AG04449 (cell line): ENCODE data around the gene CARS1.

Source experiments
- CTCF ChIA-PET: fragments of 350-600 bp; formaldehyde crosslinking; extraction: SDS; loops from one replicate; lab custom pipeline; 2021; ENCODE audit warnings: antibody characterized with exemption; lab: Yijun Ruan, JAX
- POLR2A ChIA-PET: fragments of 400-600, 350-600 bp; formaldehyde crosslinking; extraction: SDS; loops from one replicate; lab custom pipeline; 2020; ENCODE audit warnings: antibody characterized with exemption, inconsistent platforms; lab: Yijun Ruan, JAX
- DNase-seq: peaks from one replicate; pipeline ENCODE4 v3.0.0-alpha.2; 2010; ENCODE audit warnings: low read depth, low spot score
- H3K4me3 ChIP-seq: 2 replicates; pipeline ENCODE4 v1.5.1; 2011; ENCODE audit warnings: low read depth, mild to moderate bottlenecking, control low read depth, low read length
- TF ChIP-seq, protein P1 (sequence below): IDR thresholded peaks from one replicate; pipeline ENCODE4 v1.5.1; 2011; ENCODE audit warnings: mild to moderate bottlenecking, moderate library complexity, low read length, control low read depth, inconsistent platforms; ENCODE audit not compliant: insufficient read depth; ENCODE audit errors: missing control alignments

The CARS1 gene

GRCh38 chr11:3042496-3043314 lies 14.5 kb downstream of the CARS1 start:
- ChIA-PET POLR2A (no interaction called here), CTCF (interaction anchor here (0.7 to 10.8 kb wide), 5 partner anchors 10 to 46 kb away, joined by 3 to 122 read pairs (median 5); no protein-coding TSS in a partner anchor)

DNA sequence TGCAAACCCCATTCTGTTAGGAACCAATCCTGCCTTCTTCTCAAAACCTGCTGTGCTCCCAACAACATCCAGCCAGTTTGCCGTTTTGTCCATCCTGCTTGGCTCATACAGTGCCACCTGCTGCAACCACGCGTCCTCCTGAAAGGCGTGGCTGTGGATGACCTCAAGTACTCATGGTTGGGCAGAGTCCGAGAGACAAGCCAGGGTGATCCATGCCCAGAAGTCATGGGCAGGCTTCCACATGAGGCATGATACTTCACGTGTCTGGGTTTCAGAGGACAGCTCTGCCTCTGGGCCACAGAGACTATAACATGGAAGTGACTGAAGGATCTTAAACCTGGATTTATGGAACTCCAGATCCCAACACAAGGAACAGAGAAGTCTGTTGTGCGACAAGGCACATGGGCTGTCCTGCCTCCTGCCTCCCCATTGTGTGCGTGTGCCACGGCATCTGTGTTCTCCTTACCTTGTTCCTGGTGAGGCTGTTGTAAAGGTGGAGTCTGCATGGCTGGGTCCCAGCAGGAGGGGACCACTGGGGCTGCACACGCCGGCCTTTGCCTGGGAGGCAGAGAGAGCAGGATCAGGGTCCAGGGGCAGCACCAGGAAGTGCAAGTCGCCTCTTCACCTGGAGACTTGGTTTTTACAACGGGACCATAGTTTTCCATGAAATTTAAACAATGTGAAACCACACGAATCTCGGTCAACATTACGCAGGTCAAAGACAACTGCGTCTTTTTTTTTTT lies 15.4 kb downstream of the CARS1 start:
- no peak for DNase-seq
- ChIA-PET POLR2A (no interaction called here), CTCF (interaction anchor here (7.3 to 10.8 kb wide), 3 partner anchors 17 to 50 kb away, joined by 109 to 157 read pairs (median 122); no protein-coding TSS in a partner anchor)
- no peak overlapping the region for H3K4me3 ChIP-seq
- TF ChIP-seq, protein P1, sequence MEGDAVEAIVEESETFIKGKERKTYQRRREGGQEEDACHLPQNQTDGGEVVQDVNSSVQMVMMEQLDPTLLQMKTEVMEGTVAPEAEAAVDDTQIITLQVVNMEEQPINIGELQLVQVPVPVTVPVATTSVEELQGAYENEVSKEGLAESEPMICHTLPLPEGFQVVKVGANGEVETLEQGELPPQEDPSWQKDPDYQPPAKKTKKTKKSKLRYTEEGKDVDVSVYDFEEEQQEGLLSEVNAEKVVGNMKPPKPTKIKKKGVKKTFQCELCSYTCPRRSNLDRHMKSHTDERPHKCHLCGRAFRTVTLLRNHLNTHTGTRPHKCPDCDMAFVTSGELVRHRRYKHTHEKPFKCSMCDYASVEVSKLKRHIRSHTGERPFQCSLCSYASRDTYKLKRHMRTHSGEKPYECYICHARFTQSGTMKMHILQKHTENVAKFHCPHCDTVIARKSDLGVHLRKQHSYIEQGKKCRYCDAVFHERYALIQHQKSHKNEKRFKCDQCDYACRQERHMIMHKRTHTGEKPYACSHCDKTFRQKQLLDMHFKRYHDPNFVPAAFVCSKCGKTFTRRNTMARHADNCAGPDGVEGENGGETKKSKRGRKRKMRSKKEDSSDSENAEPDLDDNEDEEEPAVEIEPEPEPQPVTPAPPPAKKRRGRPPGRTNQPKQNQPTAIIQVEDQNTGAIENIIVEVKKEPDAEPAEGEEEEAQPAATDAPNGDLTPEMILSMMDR: no peak

More at GRCh38 chr11:3042496-3043314, 14.5 kb downstream of the CARS1 start:
- DNase-seq: no peak
- TF ChIP-seq, protein P1: no peak
- no peak overlapping the region for H3K4me3 ChIP-seq

- POLR2A ChIA-PET: no interaction called here
- H3K4me3 ChIP-seq: no peak overlapping the region
- DNase-seq: no peak
- TF ChIP-seq, protein P1: no peak
- CTCF ChIA-PET: interaction anchor here (1.5 to 8.0 kb wide), 3 partner anchors 8 to 51 kb away, joined by 5 to 157 read pairs (median 122); no protein-coding TSS in a partner anchor
Measured at GRCh38 chr11:3040881-3041280, 16.3 kb downstream of the CARS1 start.

GRCh38 chr11:3037945-3038271 lies 19.3 kb downstream of the CARS1 start:
- H3K4me3 ChIP-seq: no peak overlapping the region
- ChIA-PET POLR2A (interaction anchor here (1.0 kb wide), 1 partner anchor 9 kb away, joined by 4 read pairs; no protein-coding TSS in a partner anchor), CTCF (interaction anchor here (0.7 to 8.0 kb wide), 23 partner anchors 11 to 504 kb away, joined by 3 to 157 read pairs (median 5); partner anchors contain the start of gene CARS1)
- DNase-seq: no peak
- TF ChIP-seq, protein P1: no peak

- H3K4me3 ChIP-seq: no peak overlapping the region
- POLR2A ChIA-PET: interaction anchor here (1.0 kb wide), 2 partner anchors 10 to 54 kb away, joined by 4 read pairs; no protein-coding TSS in a partner anchor
- TF ChIP-seq, protein P1: peak; percentile 78
- CTCF ChIA-PET: interaction anchor here (0.7 to 8.0 kb wide), 27 partner anchors 12 to 505 kb away, joined by 3 to 157 read pairs (median 4); partner anchors contain the start of gene CARS1
- no peak for DNase-seq
Measured at GRCh38 chr11:3037040-3037944, 19.9 kb downstream of the CARS1 start.
